NCI-H2196 treated with DMSO at 0.1 percent for 48 hours (cell line): ENCODE measurements around the gene ARHGEF39.
A peak's percentile ranks its signal among the peaks of the same experiment; 100 is the strongest.
"Not testable (repeated sequence)": the region's sequence is repeated elsewhere in the genome, so short reads cannot be mapped to it uniquely, and the experiment has no call there.

Experiments used
- DNase-seq: peaks from one replicate; lab custom pipeline; 2025; ENCODE audit not compliant: unreplicated experiment; lab: John Stamatoyannopoulos, UW

ARHGEF39 gene

DNA sequence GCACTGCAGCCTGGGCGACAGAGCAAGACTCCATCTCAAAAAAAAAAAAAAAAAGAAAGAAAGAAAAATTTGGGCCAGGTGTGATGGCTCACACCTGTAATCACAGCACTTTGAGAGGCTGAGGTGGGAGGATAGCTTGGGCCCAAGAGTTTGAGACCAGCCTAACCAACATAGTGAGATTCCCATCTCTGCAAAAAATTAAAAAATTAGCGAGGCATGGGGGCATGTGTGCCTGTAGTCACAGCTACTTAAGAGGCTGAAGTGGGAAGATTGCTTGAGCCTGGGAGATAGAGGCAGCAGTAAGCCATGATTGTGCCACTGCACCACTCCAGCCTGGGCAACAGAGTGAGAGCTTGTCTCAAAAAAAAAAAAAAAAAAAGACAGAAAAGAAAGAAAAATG, 11.4 kb downstream of the ARHGEF39 start:
- no peak for DNase-seq

DNA sequence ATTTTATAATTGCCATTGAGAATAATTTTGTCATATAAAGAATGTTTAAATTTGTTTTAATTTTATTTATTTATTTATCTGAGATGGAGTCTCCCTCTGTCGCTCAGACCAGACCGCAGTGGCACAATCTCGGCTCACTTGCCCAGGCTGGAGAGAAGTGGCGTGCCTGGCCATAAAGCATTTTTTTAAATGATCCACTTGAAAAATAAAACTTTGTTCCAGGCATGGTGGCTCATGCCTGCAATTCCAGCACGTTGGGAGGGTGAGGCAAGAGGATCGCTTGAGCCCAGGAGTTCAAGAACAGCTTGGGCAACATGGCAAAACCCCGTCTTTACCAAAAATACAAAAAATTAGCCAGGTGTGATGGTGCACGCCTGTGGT, 12.2 kb downstream of the ARHGEF39 start:
- no peak for DNase-seq

GRCh38 chr9:35651956-35652828, 12.8 kb downstream of the ARHGEF39 start:
- no peak for DNase-seq

DNA sequence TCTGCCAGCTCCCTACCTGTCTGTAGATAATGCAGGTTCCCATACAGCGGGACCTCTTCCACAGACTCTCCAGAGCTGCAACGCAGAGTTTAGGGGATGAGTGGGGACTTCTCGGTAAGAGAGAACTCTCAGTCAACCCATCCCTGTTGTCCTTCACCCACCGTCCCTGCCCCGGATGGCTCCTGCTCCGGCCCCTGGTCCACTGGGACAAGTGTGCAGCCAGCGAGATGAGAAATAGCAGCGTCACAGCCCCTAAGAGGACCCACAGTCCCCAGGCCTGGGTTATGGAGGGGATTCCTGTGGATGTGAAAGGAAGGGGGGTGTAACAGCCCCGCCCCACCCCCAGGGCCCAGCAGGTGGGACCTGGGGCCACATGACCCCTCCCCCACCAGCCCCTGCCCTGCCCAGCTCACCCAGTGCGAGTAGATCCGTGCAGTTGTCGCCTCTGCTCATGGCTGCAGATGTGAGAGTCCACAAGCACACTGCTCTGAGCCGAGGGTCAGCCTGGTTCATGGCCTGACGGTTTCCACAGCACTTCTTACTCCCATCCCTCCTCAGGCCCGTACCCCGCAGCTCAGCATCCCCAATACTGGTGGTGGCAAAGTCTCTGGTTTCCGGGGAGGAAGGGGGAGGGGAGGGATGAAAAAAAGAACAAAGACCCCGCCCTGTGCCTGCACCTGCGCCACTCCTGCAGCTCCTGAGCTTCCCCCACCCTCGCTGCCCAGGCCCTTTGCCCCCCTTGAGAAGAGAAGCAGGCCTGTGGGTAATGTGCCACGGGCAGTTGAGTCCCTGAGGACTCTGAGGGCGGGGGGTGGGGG, 14.4 kb downstream of the ARHGEF39 start, which contains the start of gene SIT1:
TSS of gene SIT1 (minus strand) at position 591 of the 818 bp plus-strand sequence. CDS start at position 513, 78 bp downstream.
- no peak for DNase-seq

- DNase-seq = no peak
Observed at GRCh38 chr9:35649431-35650340, 15.3 kb downstream of the ARHGEF39 start.

- peak; percentile 72 for DNase-seq
Observed at GRCh38 chr9:35646533-35647265, 18.3 kb downstream of the ARHGEF39 start.

GRCh38 chr9:35646153-35646532, 18.9 kb downstream of the ARHGEF39 start:
- DNase-seq = no peak

DNA sequence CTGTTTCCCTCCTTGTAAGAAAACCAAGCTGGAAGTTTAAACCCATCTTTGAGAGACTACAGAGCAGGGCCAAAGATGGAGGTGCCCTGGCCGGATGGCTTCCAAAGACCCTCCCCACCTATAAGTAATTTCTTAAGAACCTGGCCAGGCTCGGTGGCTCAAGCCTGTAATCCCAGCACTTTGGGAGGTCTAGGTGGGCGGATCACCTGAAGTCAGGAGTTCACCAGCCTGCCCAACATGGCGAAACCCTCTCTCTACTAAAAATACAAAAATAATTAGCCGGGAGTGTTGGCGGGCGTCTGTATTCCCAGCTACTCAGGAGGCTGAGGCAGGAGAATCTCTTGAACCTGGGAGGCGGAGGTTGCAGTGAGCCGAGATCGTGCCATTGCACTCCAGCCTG, 19.3 kb downstream of the ARHGEF39 start:
- not testable (repeated sequence) for DNase-seq

DNA sequence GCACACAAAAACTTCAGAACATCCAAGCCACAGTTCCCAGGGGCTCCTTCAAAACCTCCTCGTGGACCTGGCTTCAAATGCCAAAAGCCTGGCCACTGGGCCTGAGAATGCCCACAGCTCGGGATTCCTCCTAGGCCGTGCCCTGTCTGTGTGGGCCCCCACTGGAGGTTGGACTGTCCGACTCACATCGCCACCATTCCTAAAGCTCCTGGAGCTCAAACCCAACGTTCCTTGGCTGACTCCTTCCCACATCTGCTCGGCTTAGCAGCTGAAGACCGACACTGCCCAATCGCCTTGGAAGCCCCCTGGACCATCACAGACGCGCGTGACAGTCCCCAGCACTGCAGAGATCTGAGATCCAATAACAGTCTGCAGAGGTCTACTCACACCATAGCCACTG, 21.9 kb downstream of the ARHGEF39 start:
- DNase-seq = no peak

- DNase-seq = not testable (repeated sequence)
Observed at GRCh38 chr9:35641478-35641877, 23.5 kb downstream of the ARHGEF39 start.

GRCh38 chr9:35640431-35640830, 24.6 kb downstream of the ARHGEF39 start:
- not testable (repeated sequence) for DNase-seq

DNA sequence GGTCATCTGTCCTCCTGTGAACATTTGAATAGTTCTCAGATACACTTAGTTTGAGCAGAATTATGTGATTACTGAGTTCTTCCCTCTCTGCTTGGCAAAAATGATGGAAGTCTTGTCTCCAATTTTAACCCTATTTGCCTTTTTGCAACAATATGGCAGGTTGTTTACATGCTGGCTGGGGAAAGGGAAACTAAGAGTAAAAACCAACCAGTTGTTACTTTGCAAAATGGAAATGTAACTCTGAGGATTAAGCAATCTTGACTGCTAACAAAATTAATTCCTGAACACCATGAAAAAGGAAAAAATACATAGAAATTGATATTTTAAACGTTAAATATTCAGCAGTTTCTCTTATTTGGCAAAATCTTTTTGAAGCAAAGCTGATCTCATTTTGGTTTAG, 25.4 kb downstream of the ARHGEF39 start:
- no peak for DNase-seq

GRCh38 chr9:35639225-35639624, 25.8 kb downstream of the ARHGEF39 start:
- not testable (repeated sequence) for DNase-seq

DNA sequence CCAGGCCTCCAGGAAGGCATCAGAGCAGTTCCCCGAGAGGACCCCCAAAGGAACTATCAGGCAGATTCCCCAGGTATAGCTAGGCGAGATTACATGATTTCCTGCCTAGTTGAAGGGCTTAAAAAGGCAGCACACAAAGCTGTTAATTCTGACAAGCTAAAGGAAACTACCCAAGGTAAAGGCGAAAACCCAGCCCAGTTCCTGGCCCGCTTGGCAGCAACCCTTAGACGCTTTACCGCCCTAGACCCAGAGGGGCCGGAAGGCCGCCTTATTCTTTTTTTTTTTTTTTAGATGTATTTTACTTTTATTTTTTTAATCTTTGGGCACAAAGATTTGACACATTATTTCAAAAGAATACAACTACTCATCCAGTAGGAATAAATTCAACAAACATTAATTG, 26.2 kb downstream of the ARHGEF39 start:
- DNase-seq = not testable (repeated sequence)

GRCh38 chr9:35637427-35637955, 27.5 kb downstream of the ARHGEF39 start:
- not testable (repeated sequence) for DNase-seq

- not testable (repeated sequence) for DNase-seq
Observed at GRCh38 chr9:35636877-35637246, 28.1 kb downstream of the ARHGEF39 start.

DNA sequence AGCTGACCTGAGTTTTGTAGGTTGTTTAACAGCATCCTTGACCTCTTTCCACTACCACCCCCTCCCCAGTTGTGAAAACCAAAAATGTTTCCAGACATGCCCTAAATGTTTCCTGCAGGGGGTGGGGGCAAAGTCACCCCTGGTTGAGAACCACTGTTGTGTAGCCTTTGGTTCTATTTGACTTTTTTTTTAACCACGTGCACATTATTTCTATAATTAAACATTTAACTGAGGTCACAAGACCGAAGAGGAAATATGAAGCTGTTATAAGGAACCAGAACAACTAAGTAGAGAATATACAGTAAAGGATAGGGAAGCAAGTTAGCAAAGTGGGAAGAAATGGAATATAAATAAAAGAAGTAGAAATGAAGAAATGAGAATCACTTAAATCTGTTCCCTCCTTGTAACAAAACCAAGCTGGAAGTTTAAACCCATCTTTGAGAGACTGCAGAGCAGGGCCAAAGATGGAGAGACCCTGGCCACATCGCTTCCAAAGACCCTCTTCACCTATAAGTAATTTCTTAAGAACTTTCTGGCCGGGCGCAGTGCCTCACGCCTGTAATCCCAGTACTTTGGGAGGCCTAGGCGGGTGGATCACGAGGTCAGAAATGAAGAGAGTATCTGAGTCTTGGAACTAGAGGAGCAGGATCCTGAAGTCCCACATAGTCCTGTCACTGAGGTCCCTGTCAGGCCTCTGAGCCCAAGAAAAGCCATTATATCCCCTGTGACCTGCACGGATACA, 28.7 kb downstream of the ARHGEF39 start:
- DNase-seq = no peak

DNA sequence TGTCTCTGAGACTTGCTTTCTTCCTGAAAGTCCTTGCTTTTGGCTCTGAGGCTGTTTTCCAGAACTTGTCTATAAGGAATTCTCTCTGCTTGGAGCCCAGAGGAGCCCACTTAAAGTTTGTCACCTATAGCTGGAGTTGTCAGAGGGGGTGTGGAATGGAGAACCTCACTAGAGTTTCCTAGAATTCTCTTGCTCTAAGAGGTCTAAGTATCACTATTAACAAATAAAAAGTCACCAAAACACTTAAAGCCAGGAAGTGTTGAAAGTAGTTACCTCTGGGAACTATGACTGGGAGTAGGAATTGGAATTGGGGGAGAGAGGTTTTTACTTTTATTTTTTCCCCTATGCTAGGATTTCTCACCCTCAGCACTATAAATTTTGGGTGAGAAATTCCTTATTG, 29.3 kb downstream of the ARHGEF39 start:
- DNase-seq = no peak

GRCh38 chr9:35629597-35629996, 35.4 kb downstream of the ARHGEF39 start:
- no peak for DNase-seq
